SIG-M5 treated with dmso at 0.1 percent for 504 hours (cell line): ENCODE measurements around the gene CAMTA1.

Experiments
- DNase-seq: peaks from one replicate; lab custom pipeline; 2025; ENCODE audit not compliant: unreplicated experiment; lab: John Stamatoyannopoulos, UW

The CAMTA1 gene

GRCh38 chr1:6871300-6871972, 86.2 kb downstream of the CAMTA1 start:
- DNase-seq: no peak

GRCh38 chr1:6872573-6873261, 87.5 kb downstream of the CAMTA1 start:
- DNase-seq: no peak

- DNase-seq: no peak
These were observed 88.2 kb downstream of the CAMTA1 start for GRCh38 chr1:6873298-6874015.

- no peak for DNase-seq
These were observed 89.0 kb downstream of the CAMTA1 start for GRCh38 chr1:6874298-6874697.

- no peak for DNase-seq
These were observed 95.9 kb downstream of the CAMTA1 start for GRCh38 chr1:6880951-6881690.

- no peak for DNase-seq
These were observed 97.2 kb downstream of the CAMTA1 start for GRCh38 chr1:6882414-6882813.

- no peak for DNase-seq
These were observed 99.4 kb downstream of the CAMTA1 start for GRCh38 chr1:6884652-6885153.

- no peak for DNase-seq
These were observed 100.2 kb downstream of the CAMTA1 start for GRCh38 chr1:6885426-6885825.

GRCh38 chr1:6886523-6886922, 101.3 kb downstream of the CAMTA1 start:
- DNase-seq: no peak

GRCh38 chr1:6888268-6888667, 103.0 kb downstream of the CAMTA1 start:
- DNase-seq: no peak

GRCh38 chr1:6888870-6889269, 103.6 kb downstream of the CAMTA1 start:
- no peak for DNase-seq

GRCh38 chr1:6889875-6890480, 104.7 kb downstream of the CAMTA1 start:
- peak; percentile 29 for DNase-seq

GRCh38 chr1:6890686-6891085, 105.4 kb downstream of the CAMTA1 start:
- DNase-seq: no peak

GRCh38 chr1:6891781-6892579, 106.7 kb downstream of the CAMTA1 start:
- no peak for DNase-seq

GRCh38 chr1:6893388-6893787, 108.1 kb downstream of the CAMTA1 start:
- no peak for DNase-seq

GRCh38 chr1:6897138-6897537, 111.9 kb downstream of the CAMTA1 start:
- DNase-seq: no peak

- no peak for DNase-seq
These were observed 113.8 kb downstream of the CAMTA1 start for GRCh38 chr1:6898974-6899539.

GRCh38 chr1:6899621-6900020, 114.4 kb downstream of the CAMTA1 start:
- DNase-seq: no peak

GRCh38 chr1:6902153-6902552, 116.9 kb downstream of the CAMTA1 start:
- DNase-seq: no peak
